Measurements from ENCODE around the gene SLC22A15.

DNA sequence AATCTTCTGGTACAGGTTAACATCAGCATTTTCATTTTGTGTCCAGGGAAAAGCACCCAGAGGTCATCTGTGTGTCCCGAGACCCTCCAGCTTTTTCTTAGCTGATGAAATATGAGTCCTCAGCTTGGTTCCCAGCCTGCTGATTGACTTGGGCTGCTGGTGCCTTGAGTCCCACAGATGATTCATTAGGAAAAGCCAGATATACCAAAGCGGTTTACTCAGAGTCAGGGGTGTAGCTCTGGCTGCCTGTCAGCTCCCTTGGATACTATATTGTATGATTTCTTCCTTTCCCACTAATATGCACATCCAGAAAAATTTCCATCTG lies 91.2 kb downstream of the SLC22A15 start:
- no peak for TF ChIP-seq EZH2 (IDR thresholded peaks at IDR 0.05; ENCODE audit: insufficient read depth, poor library complexity, severe bottlenecking)
- TF ChIP-seq EZH2phosphoT487 (IDR thresholded peaks at IDR 0.05; ENCODE audit: insufficient read depth, low read depth), result no peak

All from GM23248 (cell line).